Glomerular visceral epithelial cell (primary cell): Measurements from ENCODE around the gene HECA.
"Not testable (repeated sequence)": the region's sequence is repeated elsewhere in the genome, so short reads cannot be mapped to it uniquely, and the experiment has no call there.

ENCODE experiments used
- DNase-seq: peaks from one replicate; pipeline ENCODE4 v3.0.0-alpha.2; 2016; ENCODE audit errors: extremely low spot score

The HECA gene

GRCh38 chr6:139135578-139136545 is 982 bp downstream of the HECA start:
- peak; percentile 20 for DNase-seq

GRCh38 chr6:139137706-139138105 is 2.8 kb downstream of the HECA start:
- DNase-seq = no peak

- DNase-seq = not testable (repeated sequence)
Measured at GRCh38 chr6:139140854-139141253, 6.0 kb downstream of the HECA start.

- DNase-seq = no peak
Measured at GRCh38 chr6:139142262-139142661, 7.4 kb downstream of the HECA start.

- no peak for DNase-seq
Measured at GRCh38 chr6:139143111-139143510, 8.2 kb downstream of the HECA start.

- no peak for DNase-seq
Measured at GRCh38 chr6:139144490-139145085, 9.7 kb downstream of the HECA start.

- no peak for DNase-seq
Measured at GRCh38 chr6:139145661-139146060, 10.8 kb downstream of the HECA start.

- no peak for DNase-seq
Measured at GRCh38 chr6:139146317-139146726, 11.4 kb downstream of the HECA start.

GRCh38 chr6:139147628-139148027 is 12.7 kb downstream of the HECA start:
- no peak for DNase-seq

GRCh38 chr6:139148557-139149235 is 13.8 kb downstream of the HECA start:
- no peak for DNase-seq

- DNase-seq = no peak
Measured at GRCh38 chr6:139149383-139149782, 14.5 kb downstream of the HECA start.

- DNase-seq = no peak
Measured at GRCh38 chr6:139150920-139151319, 16.0 kb downstream of the HECA start.

GRCh38 chr6:139151425-139152087 is 16.7 kb downstream of the HECA start:
- no peak for DNase-seq

GRCh38 chr6:139152088-139152891 is 17.4 kb downstream of the HECA start:
- no peak for DNase-seq

GRCh38 chr6:139152892-139153271 is 18.0 kb downstream of the HECA start:
- DNase-seq = no peak

- DNase-seq = no peak
Measured at GRCh38 chr6:139153855-139154254, 19.0 kb downstream of the HECA start.

GRCh38 chr6:139154881-139155547 is 20.1 kb downstream of the HECA start:
- DNase-seq = no peak

GRCh38 chr6:139156102-139156501 is 21.2 kb downstream of the HECA start:
- DNase-seq = no peak

GRCh38 chr6:139156551-139156950 is 21.7 kb downstream of the HECA start:
- DNase-seq = no peak

GRCh38 chr6:139157086-139157485 is 22.2 kb downstream of the HECA start:
- DNase-seq = not testable (repeated sequence)

GRCh38 chr6:139159016-139159415 is 24.1 kb downstream of the HECA start:
- DNase-seq = no peak
